ENCODE data around the gene SNRNP25. TPM values are rescaled to one million over a fixed set of nuclear protein-coding genes. Genes with fewer than 3 reads are reported as not detected.

Gene SNRNP25
- total RNA-seq, 8 experiments from 2014 or later = 14.1 to 50.6 (median 33.1) TPM

DNA sequence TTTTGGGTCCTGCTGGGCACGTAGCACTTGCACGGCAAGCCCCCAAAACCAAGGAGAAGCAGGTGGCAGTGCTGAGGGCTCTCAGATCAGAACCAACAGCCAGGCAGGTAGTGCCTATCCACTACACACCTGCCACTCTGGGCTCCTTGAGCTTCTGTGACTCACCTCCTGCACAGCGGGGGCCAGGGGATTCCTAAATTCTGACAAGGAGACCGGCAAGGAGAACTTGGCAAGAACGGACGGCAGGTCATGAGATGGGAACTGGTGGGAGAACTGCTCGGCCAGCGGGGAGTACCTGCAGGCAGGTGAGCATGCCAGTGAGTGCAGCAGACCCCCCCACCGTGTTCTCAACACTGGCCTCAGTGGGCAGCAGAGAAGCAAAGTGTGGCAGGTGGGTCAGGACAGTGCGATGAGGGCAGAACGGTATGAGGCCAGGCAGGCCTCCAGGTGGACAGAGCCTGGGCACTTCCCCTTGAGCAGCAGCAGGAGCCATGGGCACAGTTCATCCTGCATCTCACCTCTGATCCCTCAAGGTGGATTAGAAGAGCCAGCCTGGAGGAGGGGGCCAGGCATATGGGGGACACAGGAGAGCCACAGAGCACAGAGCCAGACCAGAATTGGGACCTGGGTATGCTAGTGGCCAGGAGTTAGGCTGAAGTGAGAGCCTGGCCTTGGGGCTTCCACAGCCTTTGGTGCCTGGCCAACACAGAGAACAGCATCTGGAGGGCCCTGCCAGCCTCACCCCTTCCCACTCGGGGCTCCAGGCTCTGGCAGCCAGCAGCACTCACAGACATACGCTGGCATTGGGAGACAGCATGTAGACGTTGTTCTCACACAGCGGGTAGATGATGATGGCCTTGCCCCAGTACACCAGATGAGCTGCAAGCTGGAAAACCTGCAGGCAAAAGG is 39.1 kb downstream of the SNRNP25 start:
- in situ Hi-C loops (cut with MboI; ENCODE audit: low pct_unique_long_range_greater_than_20kb in 2 of 9, low sequenced_read_pairs in 9 of 9, unreplicated experiment in 9 of 9) = no loop called here
- Histone ChIP-seq H3K27ac (no peak overlapping the region), H3K4me1 (replicated peaks in 1 of 2) (peaks cover 0 to 3% of the 10 kb centered on the region in 2 donors), H3K4me3 (no peak overlapping the region)
- 60 to 100% (median 96%) methylated on average over 1 to 7 of the region's 15 CpGs; no CpG with 5 or more reads in 4 of the 10 experiments for WGBS, 10 experiments
- no peak for ATAC-seq (replicated peaks in 6 of 8)

DNA sequence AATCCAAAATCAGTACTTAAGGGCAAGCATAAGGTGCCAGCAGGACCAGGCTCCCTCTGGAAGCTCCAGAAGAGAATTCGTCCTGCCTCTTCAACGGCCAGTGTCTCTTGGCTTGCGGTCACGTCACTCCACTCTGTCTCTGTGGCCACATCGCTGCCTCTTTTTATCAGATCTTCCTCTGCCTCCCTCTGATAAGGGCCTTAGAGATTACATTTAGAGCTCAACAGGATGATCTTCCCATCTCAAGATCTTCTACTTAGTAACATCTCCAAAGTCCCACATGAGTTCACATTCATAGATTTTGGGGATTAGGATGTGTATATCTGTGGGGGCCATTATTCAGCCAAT is 41.3 kb downstream of the SNRNP25 start:
- H3K27ac ChIP-seq = no peak overlapping the region
- H3K4me3 ChIP-seq = no peak overlapping the region
- peaks cover 0 to 3% of the 10 kb centered on the region in 2 donors for H3K4me1 ChIP-seq (replicated peaks in 1 of 2)
- in situ Hi-C loops (cut with MboI; ENCODE audit: low pct_unique_long_range_greater_than_20kb in 2 of 9, low sequenced_read_pairs in 9 of 9, unreplicated experiment in 9 of 9) = no loop called here
- ATAC-seq (replicated peaks in 6 of 8) = no peak
- WGBS, 10 experiments = 93 to 100% (median 99%) methylated on average over 2 to 5 of the region's 5 CpGs; no CpG with 5 or more reads in 6 of the 10 experiments

DNA sequence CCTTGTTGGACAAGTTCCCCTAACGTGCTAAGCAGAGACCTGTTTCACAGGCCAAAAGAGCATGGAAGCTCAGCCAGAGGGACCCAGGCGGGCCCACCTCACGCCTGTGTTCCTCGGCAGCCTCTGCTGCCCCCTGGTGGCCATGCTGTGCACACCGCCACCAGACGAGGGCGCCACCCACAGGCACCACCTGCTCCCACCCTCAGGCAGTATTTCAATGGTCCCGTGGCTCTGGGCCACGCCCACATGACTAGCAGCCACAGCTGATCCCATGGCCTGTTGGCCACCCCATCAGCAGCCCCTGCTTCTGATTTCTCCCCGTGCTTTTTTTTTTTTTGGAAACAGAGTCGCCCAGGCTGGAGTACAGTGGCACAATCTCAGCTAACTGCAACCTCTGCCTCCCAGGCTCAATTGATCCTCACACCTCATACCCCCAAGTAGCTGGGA is 43.3 kb downstream of the SNRNP25 start:
- H3K27ac ChIP-seq = no peak overlapping the region
- WGBS, 10 experiments = 0 to 60% (median 0%) methylated on average over 1 to 8 of the region's 11 CpGs; no CpG with 5 or more reads in 4 of the 10 experiments
- ATAC-seq (replicated peaks in 6 of 8) = peak; percentile 87 to 97 (median 92)
- H3K4me3 ChIP-seq = no peak overlapping the region
- H3K4me1 ChIP-seq (replicated peaks in 1 of 2) = peaks cover 0 to 3% of the 10 kb centered on the region in 2 donors
- in situ Hi-C loops (cut with MboI; ENCODE audit: low pct_unique_long_range_greater_than_20kb in 2 of 9, low sequenced_read_pairs in 9 of 9, unreplicated experiment in 9 of 9) = no loop called here

DNA sequence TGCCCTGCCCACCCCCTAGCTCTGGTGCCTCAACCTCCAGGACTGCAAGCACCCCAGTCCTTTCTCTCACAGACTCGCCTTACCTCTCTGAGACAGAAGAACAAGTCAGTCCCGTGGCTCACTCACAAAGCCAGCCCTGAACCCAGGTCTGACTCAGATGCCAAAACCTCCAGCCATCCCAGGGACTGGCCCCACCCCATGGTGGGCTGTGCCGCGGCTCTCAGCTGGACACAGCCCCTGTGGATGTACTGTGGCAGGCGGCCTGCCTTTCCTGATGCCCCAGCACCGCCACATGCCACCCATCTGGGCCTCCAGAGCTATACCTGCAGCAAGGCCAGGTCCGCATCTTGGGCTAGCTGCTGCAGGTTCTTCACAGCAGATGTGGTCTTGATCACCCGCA is 44.2 kb downstream of the SNRNP25 start:
- H3K4me3 ChIP-seq = no peak overlapping the region
- H3K27ac ChIP-seq = no peak overlapping the region
- no CpG with 5 or more reads among the region's 8 CpGs for WGBS, 10 experiments
- ATAC-seq (replicated peaks in 6 of 8) = no peak
- in situ Hi-C loops (cut with MboI; ENCODE audit: low pct_unique_long_range_greater_than_20kb in 2 of 9, low sequenced_read_pairs in 9 of 9, unreplicated experiment in 9 of 9) = no loop called here
- peaks cover 0 to 3% of the 10 kb centered on the region in 2 donors for H3K4me1 ChIP-seq (replicated peaks in 1 of 2)

DNA sequence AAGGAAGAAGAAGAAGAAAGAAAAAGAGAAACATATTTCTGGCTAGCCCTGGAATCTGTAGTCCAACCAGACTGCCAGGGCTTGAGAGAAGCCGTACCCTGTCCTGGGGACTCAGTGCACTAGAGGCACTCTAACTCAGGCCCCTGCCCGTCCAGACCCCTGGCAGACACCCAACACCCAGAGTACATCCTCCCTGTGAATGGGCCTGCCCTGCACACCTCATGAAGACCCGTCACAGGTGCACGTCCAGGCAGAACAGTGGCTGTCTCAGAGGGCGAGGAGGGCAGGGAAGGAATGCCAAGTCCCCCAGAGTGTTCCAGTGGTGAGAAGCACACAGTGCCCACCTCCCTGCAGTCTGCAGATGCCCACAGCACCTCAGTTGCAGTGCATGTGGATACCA is 47.4 kb downstream of the SNRNP25 start:
- Histone ChIP-seq H3K27ac (no peak overlapping the region), H3K4me1 (replicated peaks in 1 of 2) (peaks cover 0 to 3% of the 10 kb centered on the region in 2 donors), H3K4me3 (no peak overlapping the region)
- in situ Hi-C loops (cut with MboI; ENCODE audit: low pct_unique_long_range_greater_than_20kb in 2 of 9, low sequenced_read_pairs in 9 of 9, unreplicated experiment in 9 of 9) = no loop called here
- no peak for ATAC-seq (replicated peaks in 6 of 8)
- WGBS, 10 experiments = 81 to 94% (median 91%) methylated on average over 3 to 4 of the region's 5 CpGs; no CpG with 5 or more reads in 7 of the 10 experiments

DNA sequence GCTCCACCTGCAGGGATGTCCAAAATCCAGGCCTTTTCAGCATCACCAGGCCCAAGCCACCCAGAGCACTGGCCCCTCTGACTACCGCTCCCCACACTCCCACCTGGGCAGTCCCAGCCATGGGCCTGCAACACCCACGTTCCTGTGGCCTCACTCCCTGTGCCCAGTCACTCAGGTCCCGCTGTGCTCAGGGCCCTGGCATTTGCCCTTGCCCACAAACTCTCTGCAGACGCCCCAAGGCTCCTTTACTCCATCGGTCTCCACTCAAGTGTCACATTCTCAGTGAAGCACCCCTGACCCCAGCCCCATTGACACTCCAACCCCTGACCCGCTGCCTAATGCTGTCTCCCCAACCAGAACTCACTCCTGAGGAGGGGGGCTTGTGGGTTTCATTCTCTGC is 48.0 kb downstream of the SNRNP25 start:
- WGBS, 10 experiments = 65 to 100% methylated on average over 1 to 2 of the region's 6 CpGs; no CpG with 5 or more reads in 8 of the 10 experiments
- H3K4me1 ChIP-seq (replicated peaks in 1 of 2) = peaks cover 0 to 3% of the 10 kb centered on the region in 2 donors
- no peak overlapping the region for H3K27ac ChIP-seq
- in situ Hi-C loops (cut with MboI; ENCODE audit: low pct_unique_long_range_greater_than_20kb in 2 of 9, low sequenced_read_pairs in 9 of 9, unreplicated experiment in 9 of 9) = no loop called here
- ATAC-seq (replicated peaks in 6 of 8) = no peak
- no peak overlapping the region for H3K4me3 ChIP-seq

DNA sequence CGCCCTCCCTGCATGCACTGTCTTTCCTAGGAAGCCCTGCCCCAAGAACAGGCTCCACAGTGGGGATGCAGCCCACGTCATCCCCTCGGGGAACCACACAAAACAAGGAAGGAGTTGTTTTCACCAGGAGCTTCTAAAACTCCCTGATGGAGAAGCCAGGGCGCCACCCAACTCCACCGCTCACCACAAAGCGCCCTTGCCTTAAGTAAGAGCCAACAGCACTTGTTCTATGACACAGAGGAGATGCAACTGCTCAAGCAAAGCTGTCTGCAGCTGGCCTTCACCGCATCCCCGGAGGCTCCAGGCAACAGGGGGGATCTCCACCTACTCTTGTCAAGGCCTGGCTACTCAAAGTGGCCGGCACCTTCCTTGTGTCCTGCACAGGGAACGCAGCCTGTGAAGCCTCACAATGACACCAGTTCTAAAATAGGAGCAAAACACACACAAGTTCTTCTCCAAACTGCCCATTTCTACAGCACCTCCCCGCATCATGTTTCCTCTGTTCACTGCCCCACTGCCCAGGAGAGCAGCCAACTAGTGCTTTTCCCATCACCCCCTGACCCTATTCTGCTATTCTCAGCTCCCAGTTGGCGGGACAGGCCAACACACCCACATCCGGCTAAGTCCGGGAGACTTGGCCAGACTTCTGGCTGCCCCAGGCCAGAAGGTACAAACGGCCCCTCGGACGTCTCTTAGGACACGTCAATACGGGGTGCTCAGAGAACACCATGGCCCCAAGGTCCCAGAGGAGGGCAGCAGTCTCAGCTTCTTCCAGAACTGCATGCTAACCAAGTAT is 48.6 kb downstream of the SNRNP25 start:
- no peak overlapping the region for H3K4me3 ChIP-seq
- no peak overlapping the region for H3K27ac ChIP-seq
- in situ Hi-C loops (cut with MboI; ENCODE audit: low pct_unique_long_range_greater_than_20kb in 2 of 9, low sequenced_read_pairs in 9 of 9, unreplicated experiment in 9 of 9) = no loop called here
- peak in 1 of 8 experiments; percentile 8 for ATAC-seq (replicated peaks in 6 of 8)
- 76 to 100% (median 90%) methylated on average over 2 to 13 of the region's 19 CpGs; no CpG with 5 or more reads in 3 of the 10 experiments for WGBS, 10 experiments
- H3K4me1 ChIP-seq (replicated peaks in 1 of 2) = peaks cover 0 to under 1% of the 10 kb centered on the region in 2 donors

DNA sequence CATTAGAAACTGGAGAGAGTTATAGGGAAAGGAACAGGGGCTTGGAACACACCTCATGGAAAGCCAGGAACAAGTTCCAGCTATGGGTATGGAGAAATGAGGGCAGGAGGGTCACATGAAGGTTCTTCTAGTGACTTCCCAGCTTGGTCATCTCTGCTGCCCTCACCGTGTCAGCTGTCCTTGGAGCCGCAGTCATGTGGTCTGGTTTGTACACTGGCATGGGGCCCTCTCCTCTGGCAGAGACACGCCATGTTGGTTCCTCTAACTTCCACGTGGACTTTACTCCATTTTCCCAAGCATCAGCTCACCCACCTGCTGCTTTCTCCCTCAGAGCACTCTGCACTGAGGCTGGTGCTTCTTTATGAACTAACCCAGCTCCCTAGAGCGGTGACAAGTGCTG is 50.7 kb downstream of the SNRNP25 start:
- H3K4me3 ChIP-seq = no peak overlapping the region
- no peak for ATAC-seq (replicated peaks in 6 of 8)
- WGBS, 10 experiments = 72 to 100% (median 93%) methylated on average over 1 to 3 of the region's 5 CpGs; no CpG with 5 or more reads in 4 of the 10 experiments
- no peaks in the 10 kb centered on the region for H3K4me1 ChIP-seq (replicated peaks in 1 of 2)
- in situ Hi-C loops (cut with MboI; ENCODE audit: low pct_unique_long_range_greater_than_20kb in 2 of 9, low sequenced_read_pairs in 9 of 9, unreplicated experiment in 9 of 9) = no loop called here
- no peak overlapping the region for H3K27ac ChIP-seq

DNA sequence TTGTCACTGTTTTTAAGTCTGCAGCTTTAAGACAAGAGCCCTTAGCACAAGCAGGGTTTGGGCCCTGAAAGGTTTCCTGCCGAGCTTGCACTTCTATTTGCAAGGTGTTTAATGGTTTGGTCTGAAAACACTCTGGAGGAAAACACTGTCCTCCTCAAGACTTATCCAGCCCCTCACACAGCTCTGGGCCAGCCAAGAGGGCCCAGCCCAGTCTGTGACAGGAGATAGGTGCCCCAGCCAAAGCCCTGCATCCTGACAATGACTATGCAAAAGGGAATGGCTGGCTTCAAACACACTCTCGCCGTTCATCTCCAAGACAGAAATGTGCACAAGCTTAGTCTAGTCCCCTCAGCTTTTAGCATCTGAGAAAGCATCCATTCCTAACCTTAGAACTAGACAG is 51.3 kb downstream of the SNRNP25 start:
- Histone ChIP-seq H3K4me1 (replicated peaks in 1 of 2) (no peaks in the 10 kb centered on the region), H3K27ac (no peak overlapping the region), H3K4me3 (no peak overlapping the region)
- in situ Hi-C loops (cut with MboI; ENCODE audit: low pct_unique_long_range_greater_than_20kb in 2 of 9, low sequenced_read_pairs in 9 of 9, unreplicated experiment in 9 of 9) = no loop called here
- no peak for ATAC-seq (replicated peaks in 6 of 8)
- 70 to 100% (median 100%) methylated on average over 1 to 3 of the region's 3 CpGs; no CpG with 5 or more reads in 5 of the 10 experiments for WGBS, 10 experiments

DNA sequence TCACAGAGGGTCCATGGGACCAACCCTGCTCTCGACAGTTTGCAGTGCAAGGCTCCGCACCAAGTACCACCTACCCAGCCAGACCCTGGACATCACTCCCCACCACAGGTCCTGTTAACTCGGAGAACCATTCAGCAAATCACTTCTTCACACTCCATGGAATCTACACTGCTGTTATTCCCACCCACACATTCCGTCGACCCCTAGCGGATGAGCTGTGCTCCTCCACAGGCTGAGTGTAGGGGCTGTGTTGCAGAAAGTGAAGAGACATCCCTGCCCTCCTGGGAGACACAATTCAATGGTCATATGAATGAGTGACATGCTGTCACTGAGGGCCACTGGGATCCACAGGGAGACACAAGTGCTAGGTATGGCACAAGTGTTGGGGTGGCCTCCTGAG is 51.9 kb downstream of the SNRNP25 start:
- WGBS, 10 experiments = 90 to 100% (median 96%) methylated on average over 2 to 5 of the region's 6 CpGs; no CpG with 5 or more reads in 5 of the 10 experiments
- no peak overlapping the region for H3K27ac ChIP-seq
- no peak overlapping the region for H3K4me3 ChIP-seq
- in situ Hi-C loops (cut with MboI; ENCODE audit: low pct_unique_long_range_greater_than_20kb in 2 of 9, low sequenced_read_pairs in 9 of 9, unreplicated experiment in 9 of 9) = no loop called here
- H3K4me1 ChIP-seq (replicated peaks in 1 of 2) = no peaks in the 10 kb centered on the region
- no peak for ATAC-seq (replicated peaks in 6 of 8)

DNA sequence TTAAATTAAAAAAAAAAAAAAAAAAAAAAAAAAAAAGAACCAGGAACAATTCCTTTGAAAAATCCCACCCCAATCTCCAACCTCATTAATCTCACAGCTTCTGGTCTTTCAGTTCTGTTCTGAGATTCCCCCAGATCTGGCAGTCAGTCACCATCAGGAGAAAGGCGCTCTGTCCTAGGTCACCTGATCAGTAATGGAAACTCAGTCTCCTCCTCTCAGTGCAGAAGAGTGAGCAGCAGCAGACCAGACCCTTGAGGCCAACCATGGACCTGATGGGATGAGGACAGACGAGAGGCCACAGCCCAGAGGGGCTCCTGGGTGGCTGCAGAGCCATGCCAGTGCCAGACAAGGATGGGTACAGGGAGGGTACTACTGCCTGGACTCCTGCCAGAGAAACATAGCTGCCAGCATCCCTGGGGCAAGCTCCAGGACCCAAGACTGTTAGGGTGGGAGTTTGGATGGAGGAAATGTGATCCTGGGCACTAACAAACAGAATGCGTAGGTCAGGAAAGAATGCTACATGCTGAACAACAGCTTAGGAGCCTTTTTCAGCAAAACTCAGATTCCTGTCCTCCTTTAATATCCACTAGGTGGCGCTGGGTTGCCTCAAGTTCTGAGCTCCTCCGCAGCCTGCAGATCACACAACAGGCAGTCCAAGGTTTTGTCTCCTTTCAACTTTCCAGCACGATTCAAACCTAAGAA is 53.1 kb downstream of the SNRNP25 start:
- Histone ChIP-seq H3K4me3 (no peak overlapping the region), H3K27ac (no peak overlapping the region), H3K4me1 (replicated peaks in 1 of 2) (no peaks in the 10 kb centered on the region)
- in situ Hi-C loops (cut with MboI; ENCODE audit: low pct_unique_long_range_greater_than_20kb in 2 of 9, low sequenced_read_pairs in 9 of 9, unreplicated experiment in 9 of 9) = no loop called here
- WGBS, 10 experiments = 0 to 86% (median 33%) methylated on average over 1 to 5 of the region's 6 CpGs; no CpG with 5 or more reads in 1 of the 10 experiments
- peak; percentile 81 to 95 (median 88) for ATAC-seq (replicated peaks in 6 of 8)
